GM19099 (cell line): ENCODE results near the gene TSC22D3.

Experiments
- POLR2A ChIP-seq: IDR thresholded peaks from 3 replicates; pipeline ENCODE4 v1.6.1; 2011; ENCODE audit warnings: low read depth; ENCODE audit not compliant: insufficient read length; ENCODE audit errors: extremely low read depth

TSC22D3 gene

GRCh38 chrX:107742700-107743191 lies 32.8 kb downstream of the TSC22D3 start:
- no peak for TF ChIP-seq POLR2A

- TF ChIP-seq POLR2A: no peak
These were observed 34.2 kb downstream of the TSC22D3 start for GRCh38 chrX:107741404-107741790.

GRCh38 chrX:107739541-107739940 lies 36.0 kb downstream of the TSC22D3 start:
- no peak for TF ChIP-seq POLR2A

- TF ChIP-seq POLR2A: no peak
These were observed 36.8 kb downstream of the TSC22D3 start for GRCh38 chrX:107738768-107739167.

- TF ChIP-seq POLR2A: no peak
These were observed 37.3 kb downstream of the TSC22D3 start for GRCh38 chrX:107738272-107738671.

GRCh38 chrX:107736781-107737531 lies 38.6 kb downstream of the TSC22D3 start:
- TF ChIP-seq POLR2A: no peak

GRCh38 chrX:107734646-107735045 lies 40.9 kb downstream of the TSC22D3 start:
- no peak for TF ChIP-seq POLR2A

- TF ChIP-seq POLR2A: no peak
These were observed 41.9 kb downstream of the TSC22D3 start for GRCh38 chrX:107733686-107734085.

GRCh38 chrX:107731831-107732502 lies 43.6 kb downstream of the TSC22D3 start:
- no peak for TF ChIP-seq POLR2A

- no peak for TF ChIP-seq POLR2A
These were observed 44.4 kb downstream of the TSC22D3 start for GRCh38 chrX:107730991-107731766.

- TF ChIP-seq POLR2A: no peak
These were observed 45.3 kb downstream of the TSC22D3 start for GRCh38 chrX:107730298-107730655.

GRCh38 chrX:107729558-107730297 lies 45.9 kb downstream of the TSC22D3 start:
- no peak for TF ChIP-seq POLR2A

- no peak for TF ChIP-seq POLR2A
These were observed 47.1 kb downstream of the TSC22D3 start for GRCh38 chrX:107728371-107729099.
